Osteoblast (primary cell): Measurements from ENCODE around the gene NEURL1B. TPM values are rescaled to one million over a fixed set of nuclear protein-coding genes. Genes with fewer than 3 reads are reported as not detected.

ENCODE experiments used
- DNase-seq: peaks from one replicate; pipeline ENCODE4 v3.0.0; 2011; ENCODE audit warnings: low spot score, mixed read lengths; ENCODE audit not compliant: insufficient read length; ENCODE audit errors: missing footprints
- H2AFZ ChIP-seq: 2 replicates; pipeline ENCODE4 v1.6.0; 2011; ENCODE audit warnings: mild to moderate bottlenecking, low read length
- H3K27ac ChIP-seq: 2 replicates; pipeline ENCODE4 v1.5.1; 2011; ENCODE audit warnings: mild to moderate bottlenecking, low read depth, low read length, moderate library complexity
- H3K27me3 ChIP-seq: 2 replicates; pipeline ENCODE4 v1.6.0; 2012; ENCODE audit warnings: mild to moderate bottlenecking, control low read depth, inconsistent platforms, low read length, moderate library complexity; ENCODE audit not compliant: insufficient read depth
- H3K36me3 ChIP-seq: 2 replicates; pipeline ENCODE4 v1.5.1; 2011; ENCODE audit warnings: mild to moderate bottlenecking, low read length, control low read depth, moderate library complexity; ENCODE audit not compliant: insufficient read depth
- H3K4me1 ChIP-seq: 2 replicates; pipeline ENCODE4 v1.5.1; 2011; ENCODE audit warnings: mild to moderate bottlenecking, low read length, control low read depth, moderate library complexity; ENCODE audit not compliant: insufficient read depth
- H3K4me2 ChIP-seq: 2 replicates; pipeline ENCODE4 v1.6.0; 2011; ENCODE audit warnings: mild to moderate bottlenecking, low read length; ENCODE audit not compliant: insufficient read depth
- H3K4me3 ChIP-seq: fragments of 200-600 bp; sonication (generic); 3 replicates; pipeline ENCODE4 v1.5.1; 2012; ENCODE audit warnings: mild to moderate bottlenecking, low read length, inconsistent platforms; ENCODE audit not compliant: insufficient read depth
- H3K79me2 ChIP-seq: 2 replicates; pipeline ENCODE4 v1.6.0; 2012; ENCODE audit warnings: mild to moderate bottlenecking, low read length, control low read depth, inconsistent platforms; ENCODE audit not compliant: insufficient read depth
- H3K9me3 ChIP-seq: 2 replicates; pipeline ENCODE4 v1.5.1; 2011; ENCODE audit warnings: low read depth, low read length, control low read depth
- H4K20me1 ChIP-seq: 2 replicates; pipeline ENCODE4 v1.6.0; 2012; ENCODE audit warnings: mild to moderate bottlenecking, low read length, control low read depth; ENCODE audit not compliant: insufficient read depth
- CTCF ChIP-seq: IDR thresholded peaks from 2 replicates; pipeline ENCODE4 v1.5.1; 2011; ENCODE audit warnings: mild to moderate bottlenecking, low read depth, low read length, moderate library complexity; ENCODE audit errors: extremely low read depth
- total RNA-seq: library from RNA; depleted of rRNA; stranded (reverse); fragments of >200 nt; gene quantifications from 2 replicates; pipeline ENCODE4 v1.2.3, GENCODE V29; 2012

NEURL1B gene
- total RNA-seq, 1 donor = 0.36 TPM

- H3K27me3 ChIP-seq = no peaks in the 10 kb centered on the region
- H2AFZ ChIP-seq = no peak overlapping the region
- peaks cover 3% of the 10 kb centered on the region for H3K36me3 ChIP-seq
- H3K4me3 ChIP-seq = no peak overlapping the region
- H3K27ac ChIP-seq = no peak overlapping the region
- H3K9me3 ChIP-seq = no peaks in the 10 kb centered on the region
- H3K4me1 ChIP-seq = peaks cover 5% of the 10 kb centered on the region
- H3K4me2 ChIP-seq = no peak overlapping the region
- H4K20me1 ChIP-seq = no peaks in the 10 kb centered on the region
- no peak for TF ChIP-seq CTCF
- peak; percentile 68 for DNase-seq
- no peaks in the 10 kb centered on the region for H3K79me2 ChIP-seq
Measured at GRCh38 chr5:172667786-172668593, 26.9 kb downstream of the NEURL1B start.

GRCh38 chr5:172668594-172669071, 27.6 kb downstream of the NEURL1B start:
- Histone ChIP-seq H3K27me3 (no peaks in the 10 kb centered on the region), H4K20me1 (no peaks in the 10 kb centered on the region), H3K4me3 (no peak overlapping the region), H3K4me1 (peaks cover 5% of the 10 kb centered on the region), H3K36me3 (peaks cover 3% of the 10 kb centered on the region), H2AFZ (no peak overlapping the region), H3K27ac (no peak overlapping the region), H3K9me3 (no peaks in the 10 kb centered on the region), H3K4me2 (no peak overlapping the region), H3K79me2 (no peaks in the 10 kb centered on the region)
- TF ChIP-seq CTCF = no peak
- no peak for DNase-seq

- Histone ChIP-seq H3K36me3 (peaks cover 3% of the 10 kb centered on the region), H3K4me2 (no peak overlapping the region), H3K4me3 (no peak overlapping the region), H3K27me3 (no peaks in the 10 kb centered on the region), H3K27ac (no peak overlapping the region), H4K20me1 (no peaks in the 10 kb centered on the region), H3K4me1 (peaks cover 5% of the 10 kb centered on the region), H3K9me3 (no peaks in the 10 kb centered on the region), H3K79me2 (no peaks in the 10 kb centered on the region), H2AFZ (no peak overlapping the region)
- TF ChIP-seq CTCF = no peak
- peak; percentile 73 for DNase-seq
Measured at GRCh38 chr5:172669386-172670004, 28.4 kb downstream of the NEURL1B start.

GRCh38 chr5:172670005-172670402, 28.9 kb downstream of the NEURL1B start:
- Histone ChIP-seq H3K4me2 (no peak overlapping the region), H2AFZ (no peak overlapping the region), H3K36me3 (peaks cover 3% of the 10 kb centered on the region), H3K27ac (no peak overlapping the region), H4K20me1 (no peaks in the 10 kb centered on the region), H3K79me2 (no peaks in the 10 kb centered on the region), H3K4me1 (peaks cover 5% of the 10 kb centered on the region), H3K9me3 (no peaks in the 10 kb centered on the region), H3K27me3 (no peaks in the 10 kb centered on the region), H3K4me3 (no peak overlapping the region)
- peak; percentile 41 for DNase-seq
- no peak for TF ChIP-seq CTCF
